Activated CD4-positive, CD25-positive, alpha-beta regulatory T cell treated with anti-CD3 and anti-CD28 coated beads, Interleukin-2, amount 50 U/mL, for 16 hours (primary cell): ENCODE results near the gene BRSK1.

Experiments
- DNase-seq: peaks from one replicate; pipeline ENCODE4 v3.0.0-alpha.2; 2020; ENCODE audit warnings: low read depth, low spot score

The BRSK1 gene

DNA sequence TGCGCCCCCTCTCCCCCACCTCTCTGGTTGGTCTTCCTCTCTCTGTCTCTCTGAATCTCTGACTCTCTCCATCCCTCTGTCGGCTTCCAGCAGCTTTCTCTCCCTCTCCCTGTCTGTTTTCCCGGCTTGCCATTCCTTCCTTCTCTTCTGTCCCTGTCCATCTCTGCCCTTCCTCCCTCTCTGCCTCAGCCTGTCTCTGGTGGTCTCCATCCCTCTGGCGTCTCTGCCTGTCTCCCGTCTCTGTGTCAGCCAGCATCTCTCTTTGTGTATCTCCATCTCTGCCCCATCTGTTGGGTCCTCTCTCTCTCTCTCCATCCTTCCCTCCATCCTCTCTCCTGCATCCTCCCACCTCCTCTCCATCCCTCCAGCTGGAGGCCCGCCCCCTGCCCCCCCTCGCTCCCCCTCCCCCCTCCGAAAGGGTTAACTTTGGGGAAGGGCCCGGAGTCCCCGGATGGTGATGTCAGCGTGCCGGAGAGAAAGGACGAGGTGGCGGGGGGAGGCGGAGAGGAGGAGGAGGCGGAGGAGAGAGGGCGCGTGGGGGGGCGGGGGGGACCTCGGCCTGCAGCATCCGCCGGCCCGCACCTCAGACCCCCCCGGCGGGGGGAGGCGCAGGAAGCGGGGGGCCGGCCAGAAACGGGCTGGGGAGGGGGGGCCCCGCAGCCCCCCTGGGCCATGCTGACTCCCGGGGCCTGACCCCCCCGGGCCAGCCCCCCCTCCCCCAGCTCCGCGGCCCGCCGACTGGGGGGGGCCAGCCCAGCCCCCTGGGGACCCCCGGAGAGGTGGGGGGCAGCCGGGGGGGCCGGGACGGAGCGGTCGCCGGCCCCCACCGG is at the start of gene BRSK1:
BRSK1 (plus strand) TSS at position 450 of the 830 bp plus-strand sequence. CDS start 446 bp downstream, outside the sequence.
- DNase-seq = no peak

DNA sequence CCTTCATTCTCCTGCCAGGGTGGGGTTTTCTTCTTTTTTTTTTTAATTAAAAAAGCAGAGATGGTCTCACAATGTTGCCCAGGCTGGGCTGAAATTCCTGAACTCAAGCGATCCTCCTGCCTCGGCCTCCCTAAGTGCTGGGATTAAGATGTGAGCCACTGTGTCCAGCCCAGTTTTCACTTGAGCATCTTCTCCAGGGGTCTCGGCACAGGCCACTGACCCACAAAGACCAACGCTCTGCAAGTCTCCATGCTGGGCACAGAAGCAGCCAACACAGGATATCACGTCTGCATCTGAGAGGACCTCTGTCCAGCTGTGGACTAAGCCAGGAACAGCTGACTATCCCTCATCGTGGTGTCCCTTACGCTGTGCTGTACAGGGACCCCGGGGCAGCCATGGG is 45.8 kb upstream of the BRSK1 start:
- no peak for DNase-seq

DNA sequence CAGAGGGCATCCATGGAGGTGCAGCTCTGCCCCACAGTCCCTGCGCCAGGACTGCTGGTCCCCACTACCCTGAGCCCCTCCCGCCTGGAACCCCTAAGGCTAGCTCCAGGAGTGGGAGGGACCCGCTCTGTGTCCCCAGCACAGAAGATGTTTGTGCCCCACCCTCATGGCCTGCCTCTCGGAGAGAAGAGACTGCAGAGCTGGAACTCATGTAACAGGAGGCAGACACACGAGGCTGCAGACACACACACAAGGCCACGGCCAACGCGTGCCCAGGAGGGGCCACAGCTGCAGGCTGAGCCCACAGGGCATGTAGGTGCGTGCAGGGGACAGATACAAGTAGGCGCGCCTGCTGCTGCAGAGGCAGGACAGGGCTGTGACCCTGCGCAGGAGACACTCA is 44.8 kb upstream of the BRSK1 start:
- DNase-seq = no peak

DNA sequence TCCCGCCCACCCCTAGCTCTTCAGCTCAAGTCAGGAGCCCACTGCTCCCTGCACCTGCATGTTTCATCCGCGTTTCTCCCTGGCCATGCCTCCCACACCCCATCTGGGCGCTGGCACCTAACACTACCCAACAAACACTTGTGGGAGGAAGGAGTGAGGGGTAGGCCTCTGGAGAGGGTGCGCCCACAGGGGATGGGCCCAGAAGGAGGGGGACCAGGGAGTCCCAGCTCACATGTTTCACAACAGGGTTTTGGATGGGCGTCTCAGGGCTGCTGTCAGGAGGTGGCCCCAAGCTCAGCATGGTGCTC is 43.1 kb upstream of the BRSK1 start:
- DNase-seq = no peak

DNA sequence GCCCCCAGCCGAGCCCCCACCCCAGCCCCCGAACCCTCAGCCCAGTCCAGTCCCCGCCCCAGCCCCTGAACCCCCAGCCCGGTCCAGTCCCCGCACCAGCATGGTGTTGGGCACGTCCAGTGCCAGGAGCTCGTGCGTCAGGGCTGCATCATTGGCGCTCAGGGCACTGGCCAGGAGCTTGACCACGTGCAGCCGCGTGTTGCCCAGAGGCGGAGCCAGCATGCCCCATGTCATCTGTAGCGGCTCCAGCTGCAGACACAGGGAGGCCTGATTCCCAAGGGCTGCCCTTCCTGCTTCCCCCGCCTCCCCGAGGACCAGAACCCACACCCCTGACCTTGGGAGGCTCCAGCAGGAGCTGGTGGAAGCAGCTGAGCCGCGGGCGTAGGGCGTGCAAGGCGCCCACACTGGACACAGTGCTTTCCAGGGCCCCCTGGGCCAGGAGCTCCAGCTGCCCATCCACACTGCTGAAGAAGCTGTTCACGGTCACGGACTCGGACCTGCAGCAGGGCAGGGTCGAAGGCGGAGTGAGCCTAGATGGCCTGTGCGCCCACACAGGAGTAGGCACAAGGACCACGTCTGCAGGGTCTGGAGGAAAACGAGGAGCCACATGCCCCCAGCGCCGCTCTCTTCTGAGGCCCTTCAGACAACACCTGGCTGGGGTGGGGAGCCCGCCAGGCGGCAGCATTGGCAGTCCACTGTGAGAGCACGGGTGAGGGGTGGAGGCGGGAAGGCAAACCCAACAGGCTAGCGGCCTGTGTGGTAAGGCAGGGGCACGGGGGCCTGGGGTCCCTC is 42.5 kb upstream of the BRSK1 start:
- DNase-seq = no peak

DNA sequence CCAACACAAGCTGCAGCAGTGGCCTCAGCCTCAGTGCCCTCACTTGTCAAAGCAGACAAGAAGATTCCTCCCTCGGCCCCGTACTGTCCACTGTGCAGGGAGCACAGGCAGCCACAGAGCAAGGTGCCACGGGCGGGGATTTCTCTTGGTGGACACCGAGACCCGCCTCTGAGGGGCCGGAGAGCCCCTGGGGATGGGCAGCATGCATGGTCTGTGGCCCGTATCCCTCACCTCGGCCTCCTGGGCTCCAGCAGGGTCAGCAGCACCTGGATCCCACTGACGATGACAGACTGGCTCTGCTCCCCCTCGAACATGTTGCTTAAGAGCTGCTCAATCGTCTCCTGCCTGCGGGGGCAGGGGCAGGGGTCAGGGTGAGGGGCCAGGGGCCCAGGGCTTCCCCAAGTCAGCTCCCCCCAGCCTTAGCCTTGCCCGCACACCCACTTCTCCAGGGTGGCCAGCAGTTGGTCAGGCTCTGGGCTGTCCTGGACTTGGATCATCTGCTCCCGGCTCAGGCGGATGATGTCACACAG is 41.8 kb upstream of the BRSK1 start:
- no peak for DNase-seq

DNA sequence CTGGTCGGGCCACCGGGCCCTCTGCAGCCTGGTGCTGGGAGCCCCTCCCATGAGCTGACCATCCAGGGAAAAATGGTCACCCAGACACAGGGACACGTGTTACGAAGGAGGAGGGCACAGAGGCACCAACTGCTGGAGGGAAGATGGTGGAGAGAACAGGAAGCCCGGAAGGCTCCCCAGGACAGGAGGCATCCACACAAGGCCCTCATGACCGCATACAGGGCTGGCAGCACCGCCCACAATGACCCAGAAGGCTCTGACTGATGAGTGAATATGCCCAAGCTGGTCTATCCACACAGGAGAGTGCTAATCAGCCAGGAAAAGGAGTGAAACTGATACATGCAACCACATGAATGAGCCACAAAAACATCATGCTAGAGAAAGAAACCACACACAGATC is 41.3 kb upstream of the BRSK1 start:
- no peak for DNase-seq

DNA sequence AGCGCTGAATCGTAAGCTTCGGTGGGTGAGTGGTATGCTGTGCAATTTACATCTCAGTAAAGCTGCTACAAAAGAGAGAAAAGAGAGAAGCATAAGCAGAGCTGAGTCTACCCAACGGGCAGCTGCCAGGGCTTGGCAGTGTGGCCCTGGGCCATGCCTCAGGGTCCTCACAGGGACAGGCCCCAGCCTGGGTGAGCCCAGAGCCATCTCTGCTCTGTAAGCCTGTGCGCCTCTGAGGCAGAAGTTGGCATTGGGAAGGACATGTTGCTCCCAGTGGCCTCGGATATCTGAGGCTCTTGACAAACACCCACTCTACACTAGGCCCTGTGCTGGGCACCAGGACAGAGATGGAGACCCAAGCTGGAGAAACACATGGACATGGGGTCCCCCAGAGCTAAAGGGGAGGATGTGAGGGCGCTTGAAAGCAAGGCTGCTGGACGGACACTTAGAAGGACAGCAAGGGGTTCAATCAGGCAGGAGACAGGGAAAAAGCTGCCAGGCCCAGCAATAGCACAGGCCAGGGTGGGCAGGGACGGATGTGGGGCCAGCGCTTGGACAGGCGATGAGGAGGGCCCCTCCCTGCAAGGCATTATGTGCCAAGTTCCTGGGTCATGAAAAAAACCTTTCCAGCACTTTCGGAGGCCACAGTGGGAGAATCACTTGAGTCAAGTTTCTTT is 39.7 kb upstream of the BRSK1 start:
- no peak for DNase-seq

DNA sequence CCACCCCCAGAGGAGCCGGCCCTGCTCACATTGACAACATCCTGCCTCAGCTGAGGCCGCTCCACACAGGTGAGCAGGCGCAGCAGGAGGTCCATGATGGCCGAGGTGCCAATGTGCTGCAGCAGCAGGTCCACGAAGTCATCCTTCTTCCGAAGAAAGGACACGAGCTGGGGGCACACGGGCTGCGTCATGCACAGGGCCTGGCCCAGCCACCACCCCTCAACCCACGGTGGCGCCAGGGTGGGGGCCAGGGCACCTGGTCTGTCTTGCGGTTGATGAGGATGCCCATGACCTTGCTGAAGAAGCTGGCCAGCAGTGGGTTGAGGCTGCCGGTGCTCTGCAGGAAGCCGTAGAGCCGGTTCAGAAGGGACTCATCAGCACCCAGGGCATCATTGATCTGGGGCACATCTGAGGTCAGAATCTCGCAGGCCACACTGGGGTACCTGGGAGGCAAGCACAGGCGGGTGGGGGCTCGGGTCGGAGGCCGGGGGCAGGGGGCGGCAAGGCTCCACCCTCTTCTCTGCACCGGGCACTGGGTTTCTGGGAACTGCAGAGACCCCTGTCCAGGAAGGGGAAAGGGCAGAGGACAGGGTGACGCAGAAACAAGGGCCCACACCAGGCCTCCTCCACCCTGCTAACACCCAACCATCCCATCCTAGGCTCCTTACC is 38.4 kb upstream of the BRSK1 start:
- no peak for DNase-seq

DNA sequence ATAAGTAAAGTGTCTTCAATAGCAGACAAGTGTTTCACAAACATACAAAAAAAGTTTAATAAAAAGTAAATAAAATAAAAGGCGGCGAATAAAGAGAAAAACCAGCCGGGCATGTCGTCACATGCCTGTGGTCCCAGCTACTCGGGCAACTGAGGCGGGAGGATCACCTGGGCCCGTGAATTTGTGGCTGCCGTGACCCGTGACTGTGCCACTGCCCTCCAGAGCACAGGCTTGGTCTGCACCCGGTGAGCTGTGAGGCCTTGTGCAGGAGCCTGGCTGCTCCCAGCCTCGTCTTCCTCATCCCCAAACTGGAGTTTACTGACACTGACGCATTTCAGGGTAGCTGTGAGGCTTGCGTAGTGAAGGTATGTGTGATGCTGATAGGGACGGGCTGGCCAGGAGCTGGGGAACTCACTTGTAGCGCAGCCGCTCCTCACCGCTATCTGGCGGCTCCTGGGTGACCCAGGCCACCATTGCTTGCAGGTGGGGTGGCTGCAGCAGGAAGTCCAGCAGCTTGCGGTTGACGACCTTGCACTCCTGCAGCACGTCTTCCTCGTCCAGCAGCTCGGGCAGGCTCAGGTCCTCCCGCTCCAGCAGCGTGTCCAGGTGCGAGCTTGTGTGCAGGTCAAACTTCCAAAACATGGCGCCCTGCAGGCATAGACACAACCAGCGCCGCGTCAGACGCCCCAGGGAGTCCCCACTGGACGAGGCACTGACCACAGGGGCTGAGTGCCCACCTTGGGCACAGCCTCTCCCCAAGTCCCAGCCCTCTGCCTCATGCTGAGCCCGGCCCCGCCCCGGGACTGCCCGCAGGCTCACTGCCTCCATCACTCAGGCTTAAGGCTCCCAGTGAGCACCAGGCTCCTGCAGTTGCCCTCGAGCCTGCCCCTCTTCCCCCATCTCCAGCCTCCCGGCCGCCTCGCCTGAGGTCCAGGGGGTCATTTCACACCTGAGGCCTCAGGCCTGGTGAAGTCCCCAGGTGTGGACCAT is 37.0 kb upstream of the BRSK1 start:
- DNase-seq = no peak

DNA sequence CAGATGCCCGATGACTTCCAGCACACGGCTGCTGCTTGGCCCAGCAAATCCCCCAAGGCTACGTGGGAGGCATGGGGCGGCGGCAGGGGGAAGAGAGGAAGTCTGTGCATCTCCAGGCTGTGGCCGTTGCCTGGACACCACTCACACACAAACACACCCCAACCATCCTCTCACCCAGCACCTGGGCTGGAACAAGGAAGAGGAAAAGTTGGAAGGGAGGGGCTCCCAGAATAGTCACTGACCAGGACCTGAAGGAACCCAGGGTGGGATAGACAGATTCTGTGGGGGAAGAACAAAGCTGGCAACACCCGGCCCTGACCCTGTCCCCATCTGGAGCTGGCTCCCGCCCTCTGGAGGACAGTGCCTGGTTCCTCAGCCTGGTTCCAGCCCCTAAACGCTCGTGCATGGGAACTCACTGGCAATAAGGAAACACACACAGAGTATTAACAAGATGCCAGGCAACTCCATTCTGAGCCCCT is 36.1 kb upstream of the BRSK1 start:
- DNase-seq = no peak

DNA sequence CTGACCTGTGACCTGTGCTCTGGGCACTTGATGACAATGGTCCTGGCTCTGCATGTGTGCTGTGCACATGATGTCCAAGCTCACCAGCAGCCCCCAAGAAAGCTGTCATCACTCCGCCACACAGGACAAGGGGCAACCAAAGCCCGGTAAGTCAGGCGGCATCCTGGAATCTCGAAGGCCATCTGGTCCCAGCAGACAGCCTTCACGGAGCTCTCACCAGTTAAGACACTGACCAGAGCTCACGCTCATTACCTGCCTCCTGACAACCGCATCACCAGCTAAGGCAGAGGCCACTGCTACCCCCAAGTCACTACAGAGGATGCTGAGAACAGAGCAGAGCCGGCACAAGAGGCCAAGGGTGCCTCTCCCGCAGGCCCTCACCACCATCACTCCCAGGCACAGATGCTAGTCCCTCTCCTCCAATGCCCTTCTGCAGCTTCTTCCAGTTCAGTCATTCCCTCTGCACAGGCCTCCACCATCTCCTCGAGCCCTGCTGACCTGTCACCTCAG is 35.6 kb upstream of the BRSK1 start:
- no peak for DNase-seq

DNA sequence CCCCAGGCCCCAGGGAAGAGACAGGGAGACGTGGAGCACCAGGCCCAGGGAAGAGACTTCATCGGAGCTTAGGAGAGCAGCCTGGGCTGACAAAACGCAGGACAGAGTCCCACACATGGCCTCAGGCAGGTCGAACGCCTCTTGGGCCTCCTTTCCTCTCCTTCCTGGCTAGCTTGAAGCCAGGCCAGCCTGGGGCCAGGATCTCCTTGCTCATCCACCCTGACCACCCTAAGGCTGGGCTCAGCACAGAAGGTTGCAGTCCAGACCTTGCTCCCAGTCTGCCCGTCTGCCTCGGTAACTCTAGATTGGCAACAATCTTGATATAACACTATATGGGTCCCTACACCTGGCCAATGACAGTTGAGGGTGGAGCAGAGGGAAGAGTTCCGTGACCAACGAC is 35.1 kb upstream of the BRSK1 start:
- no peak for DNase-seq

DNA sequence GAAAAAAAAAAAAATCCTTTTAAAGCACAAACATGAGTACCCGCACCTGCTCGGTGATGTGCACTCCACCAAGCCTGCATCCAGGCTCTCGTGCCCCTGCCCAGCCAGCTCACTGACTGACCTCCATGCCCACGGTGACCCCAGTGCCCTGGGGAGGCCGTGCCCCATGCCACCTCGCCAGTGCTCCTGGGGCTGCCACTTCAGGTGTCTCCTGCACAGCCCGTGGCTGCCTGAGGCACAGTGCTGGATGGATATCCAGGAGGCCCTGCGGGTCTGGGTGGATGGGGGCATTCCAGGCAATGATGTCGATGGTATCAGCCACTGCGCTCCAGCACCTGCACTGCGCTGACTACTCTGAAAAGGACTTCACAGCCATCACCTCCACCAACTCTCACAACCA is 34.0 kb upstream of the BRSK1 start:
- no peak for DNase-seq

DNA sequence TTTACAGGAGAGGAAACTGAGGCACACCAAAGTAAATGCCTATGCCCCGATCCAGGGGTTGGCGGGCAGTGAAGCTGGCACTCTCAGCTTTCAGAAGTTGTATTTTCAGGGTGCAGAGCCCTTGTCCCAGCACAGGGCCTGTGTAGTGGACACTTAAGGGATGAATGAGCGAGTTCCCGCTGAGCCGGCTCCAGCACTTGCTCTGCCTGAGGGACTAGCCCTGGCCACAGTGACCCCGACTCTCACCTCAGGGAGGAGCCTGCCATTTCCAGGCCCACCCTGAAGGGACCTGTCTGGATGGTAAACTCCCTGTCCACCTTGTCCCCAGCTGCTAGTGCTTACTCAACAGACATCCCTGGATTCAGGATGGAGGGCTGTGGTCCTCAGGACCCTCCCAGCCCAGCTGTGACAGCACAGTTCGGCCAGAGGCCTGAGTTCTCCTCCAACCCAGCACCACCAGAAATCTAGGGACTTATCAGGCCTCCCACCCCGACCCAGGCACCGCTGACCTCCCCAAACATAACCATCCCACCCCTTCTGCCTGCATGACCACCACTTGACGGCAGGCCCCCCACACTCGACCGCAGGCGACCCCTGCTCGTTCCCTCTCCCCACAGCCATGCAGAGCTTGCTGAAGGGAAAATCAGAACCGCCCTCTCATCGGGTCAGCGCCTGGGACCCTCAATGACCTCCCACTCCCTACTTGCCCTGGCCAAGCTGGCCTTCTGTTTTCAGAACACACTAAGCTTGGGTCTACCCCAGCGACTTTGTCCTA is 33.3 kb upstream of the BRSK1 start:
- no peak for DNase-seq

DNA sequence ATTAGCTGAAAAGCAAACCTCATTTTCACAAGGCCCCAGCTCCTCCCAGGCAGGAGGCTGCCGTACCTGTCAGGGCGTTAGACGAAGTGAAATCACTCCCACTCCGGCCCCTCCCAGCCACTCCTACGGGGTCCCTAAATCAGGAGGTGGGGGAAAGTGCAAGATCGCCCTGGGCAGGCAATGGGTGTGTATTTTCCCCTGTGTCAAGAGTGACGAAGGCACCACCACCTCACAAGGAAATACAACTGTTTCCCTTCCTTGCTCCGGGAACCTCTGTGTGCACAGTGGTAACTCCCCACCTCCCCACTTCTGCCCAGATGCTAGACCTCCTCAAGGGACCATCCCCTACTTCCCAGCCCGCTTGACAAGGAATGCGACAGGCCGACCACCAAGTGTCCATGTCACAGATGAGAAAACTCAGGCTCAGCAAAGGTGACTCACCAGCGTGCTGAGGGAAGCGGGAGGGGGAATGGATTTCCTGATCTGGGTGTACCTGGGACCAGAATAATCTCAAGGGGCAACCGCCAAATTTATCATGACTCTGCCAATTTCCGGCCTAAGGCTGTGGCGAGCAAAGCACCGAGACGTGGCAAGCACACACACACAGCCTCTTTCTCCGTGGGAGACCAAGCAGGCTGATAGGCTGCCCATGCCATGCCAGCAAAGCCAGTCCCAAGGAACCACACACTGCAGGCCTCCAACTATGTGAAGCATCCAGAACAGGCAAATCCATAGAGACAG is 32.3 kb upstream of the BRSK1 start:
- no peak for DNase-seq

DNA sequence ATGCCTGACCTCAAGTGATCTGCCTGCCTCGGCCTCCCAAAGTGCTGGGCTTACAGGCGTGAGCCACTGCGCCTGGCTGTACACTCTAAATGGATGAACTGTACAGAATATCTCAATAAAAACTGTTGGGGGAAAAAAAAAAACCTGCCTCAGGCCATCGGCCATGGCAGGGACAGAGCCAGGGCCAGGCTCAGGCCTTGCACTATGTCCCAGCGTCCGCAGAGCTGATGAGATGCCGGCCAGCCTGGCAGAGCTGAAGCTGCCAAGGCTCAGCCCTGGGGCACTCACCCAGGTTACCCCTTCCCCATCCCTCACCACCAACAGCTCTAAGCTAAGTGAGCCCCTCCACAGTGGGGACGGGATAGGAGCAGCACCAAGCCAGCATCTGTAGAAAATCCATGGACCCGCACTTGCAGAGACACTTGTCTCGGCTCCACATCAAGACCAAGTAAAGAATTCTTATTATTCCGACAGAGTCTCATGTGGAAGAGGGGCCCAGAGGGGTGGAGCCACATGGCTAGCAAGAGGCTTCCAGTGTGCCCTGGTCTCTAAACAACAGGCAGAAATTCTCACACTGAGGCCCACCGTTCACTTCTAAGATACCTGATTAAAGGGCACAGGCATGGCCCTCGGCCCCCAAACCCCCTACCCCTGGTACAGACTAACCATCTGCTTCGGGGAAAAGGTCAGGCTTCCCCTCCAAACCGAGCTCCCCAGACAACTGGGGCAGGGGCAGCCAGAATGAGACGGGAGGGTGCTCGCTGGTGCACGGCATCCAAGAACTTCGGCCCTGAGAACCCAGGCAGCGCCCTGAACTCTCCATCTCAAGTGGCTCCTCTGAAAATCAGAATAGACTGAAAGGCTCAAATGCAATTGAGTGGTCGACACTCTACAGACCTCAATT is 30.8 kb upstream of the BRSK1 start:
- no peak for DNase-seq
